Adrenal gland (tissue), 12 donors: ENCODE data around the gene PCGF3. TPM values are rescaled to one million over a fixed set of nuclear protein-coding genes. Genes with fewer than 3 reads are reported as not detected.

Experiments used
- DNase-seq, 7 donors: peaks; one replicate each; pipeline ENCODE4 v3.0.0-alpha.2; 2019 to 2020
- H3K27ac ChIP-seq, 5 donors: fragments of 200-600 bp; sonication (generic) in 4 of 5; 1 replicate in 3 of 5; 2 replicates in 2 of 5; pipeline versions ENCODE4 v1.5.1 to v1.8.0; 2016 to 2020; ENCODE audit warnings: mild to moderate bottlenecking in 1 of 5
- H3K27me3 ChIP-seq: fragments of 200-600 bp; 2 replicates; pipeline ENCODE4 v1.8.0; 2021
- H3K36me3 ChIP-seq, 2 donors: fragments of 200-600 bp; replicated peaks in 1 of 2; 1 replicate in 1 of 2; 2 replicates in 1 of 2; pipeline versions ENCODE4 v1.5.1 to v1.8.0; 2018 to 2022
- H3K4me1 ChIP-seq, 2 donors: fragments of 200-600 bp; replicated peaks in 1 of 2; 1 replicate in 1 of 2; 2 replicates in 1 of 2; pipeline versions ENCODE4 v1.5.1 to v1.8.0; 2018 to 2021
- H3K4me3 ChIP-seq, 4 donors: fragments of 200-600 bp; sonication (generic) in 3 of 4; one replicate each; pipeline ENCODE4 v1.5.1; 2016 to 2018
- H3K9me3 ChIP-seq, 3 donors: fragments of 200-600 bp; sonication (generic) in 1 of 3; replicated peaks in 1 of 3; 1 replicate in 2 of 3; 2 replicates in 1 of 3; pipeline versions ENCODE4 v1.5.1 to v1.8.0; 2016 to 2021
- CTCF ChIP-seq, 6 experiments: fragments of 450-650 bp in 4 of 6; fragments of 200-600 bp in 2 of 6; sonication (generic) in 1 of 6; IDR thresholded peaks; 1 replicate in 5 of 6; 2 replicates in 1 of 6; pipeline versions ENCODE4 v1.5.1 to v1.8.0; 2016 to 2021; ENCODE audit warnings: antibody characterized with exemption in 6 of 6, mild to moderate bottlenecking in 2 of 6, moderate library complexity in 1 of 6
- POLR2A ChIP-seq, 2 donors: fragments of 450-650 bp; IDR thresholded peaks; one replicate each; pipeline ENCODE4 v1.6.1; 2017; ENCODE audit warnings: antibody characterized with exemption in 2 of 2, mild to moderate bottlenecking in 2 of 2, moderate library complexity in 1 of 2
- WGBS, 4 donors: extraction: QIAGEN DNeasy Blood & Tissue Kit in 2 of 4; methylation state at CpG; one replicate each; pipeline versions ENCODE4 v1.1.5 to v1.1.7; 2013 to 2017; 5-methylcytosine and 5-hydroxymethylcytosine counted together
- intact Hi-C, 2 donors: fragments of 100-400 bp; cut with DNase I; formaldehyde crosslinking; loops; one replicate each; pipeline versions ENCODE4 v1.14.1 to v1.15.0; 2022 to 2023
- polyA plus RNA-seq, 3 donors: library from polyadenylated mRNA; stranded (reverse); fragments of 200-250 nt in 2 of 3; fragments of 350-450 nt in 1 of 3; fragmentation: Illumina TruSeq in 1 of 3; extraction: RNeasy Lipid Tissue Mini Kit (QIAGEN cat#74804) in 1 of 3; gene quantifications; one replicate each; pipeline ENCODE4 v1.2.3, GENCODE V29; 2013 to 2014
- total RNA-seq, 9 donors: library from RNA; depleted of rRNA in 4 of 9; stranded (reverse); fragments of >200 nt in 4 of 9; fragments of 120-200 nt in 1 of 9; fragmentation: NEBNext Ultra II Directional in 1 of 9; extraction: Animal tissue kit (Norgen Biotek cat#: 25700) in 1 of 9; gene quantifications; one replicate each; pipeline versions ENCODE4 v1.1.0 to v1.2.4, GENCODE V29; 2013 to 2023
- donor health status: healthy with polysubstance abuse.
- donor health status: Bipolar disorder and iron deficiency.
- donor health status: DM: yes; HTN: yes; CAD: no.
- donor health status: DM: no; HTN: no; CAD: no.
- donor health status: DM: no; HTN: no; CAD: no.
- donor health status: DM: yes; HTN: yes; CAD: no.

The PCGF3 gene
- total and polyA plus RNA-seq, 12 donors = 26.4 to 178 (median 70.7) TPM

- peaks cover 6% of the 10 kb centered on the region for H3K27me3 ChIP-seq
- no peaks in the 10 kb centered on the region for H3K9me3 ChIP-seq
- H3K36me3 ChIP-seq = no peaks in the 10 kb centered on the region
- TF ChIP-seq CTCF (IDR thresholded peaks at IDR 0.05) = no peak
- TF ChIP-seq POLR2A (IDR thresholded peaks at IDR 0.05) = no peak
- WGBS, 4 donors = 90 to 95% (median 93%) methylated on average over 13 to 24 of the region's 24 CpGs
- no peak overlapping the region for H3K4me3 ChIP-seq
- intact Hi-C loops = no loop called here
- DNase-seq = peak in 3 of 7 donors; percentile 13 to 46 (median 16)
- H3K4me1 ChIP-seq = no peaks in the 10 kb centered on the region
- H3K27ac ChIP-seq = no peak overlapping the region
These were observed 40.9 kb upstream of the PCGF3 start for GRCh38 chr4:664713-665231.

GRCh38 chr4:665381-665750, 40.3 kb upstream of the PCGF3 start:
- Histone ChIP-seq H3K9me3 (no peaks in the 10 kb centered on the region), H3K27me3 (peaks cover 6% of the 10 kb centered on the region), H3K4me1 (no peaks in the 10 kb centered on the region), H3K4me3 (no peak overlapping the region), H3K36me3 (no peaks in the 10 kb centered on the region), H3K27ac (no peak overlapping the region)
- peak in 3 of 7 donors; percentile 11 to 50 (median 13) for DNase-seq
- no peak for TF ChIP-seq POLR2A (IDR thresholded peaks at IDR 0.05)
- intact Hi-C loops = no loop called here
- WGBS, 4 donors = 63 to 88% (median 84%) methylated on average over 5 to 12 of the region's 12 CpGs

GRCh38 chr4:665751-666435, 39.7 kb upstream of the PCGF3 start:
- Histone ChIP-seq H3K27me3 (peaks cover 6% of the 10 kb centered on the region), H3K36me3 (peaks cover 0 to 1% of the 10 kb centered on the region in 2 donors), H3K9me3 (no peaks in the 10 kb centered on the region), H3K4me1 (no peaks in the 10 kb centered on the region), H3K4me3 (no peak overlapping the region), H3K27ac (no peak overlapping the region)
- 67 to 75% (median 73%) methylated on average over 4 to 22 of the region's 22 CpGs for WGBS, 4 donors
- intact Hi-C loops = no loop called here
- DNase-seq = no peak
- TF ChIP-seq POLR2A (IDR thresholded peaks at IDR 0.05) (no peak), CTCF (IDR thresholded peaks at IDR 0.05) (no peak)

- H3K27ac ChIP-seq = no peak overlapping the region
- intact Hi-C loops = no loop called here
- H3K4me3 ChIP-seq = no peak overlapping the region
- peaks cover 6% of the 10 kb centered on the region for H3K27me3 ChIP-seq
- DNase-seq = no peak
- peaks cover 0 to 7% of the 10 kb centered on the region in 2 donors for H3K36me3 ChIP-seq
- H3K4me1 ChIP-seq = no peaks in the 10 kb centered on the region
- no peaks in the 10 kb centered on the region for H3K9me3 ChIP-seq
- WGBS, 4 donors = 79 to 82% (median 80%) methylated on average over 15 to 22 of the region's 22 CpGs
- TF ChIP-seq CTCF (IDR thresholded peaks at IDR 0.05) = no peak
These were observed 39.2 kb upstream of the PCGF3 start for GRCh38 chr4:666436-666810.
